IPS DF 6.9 (cell line): ENCODE results near the gene RMRP.

Experiments
- DNase-seq: peaks from one replicate; pipeline ENCODE4 v3.0.0-alpha.2; 2013; ENCODE audit warnings: low read depth, low spot score
- H3K27ac ChIP-seq: one replicate; pipeline ENCODE4 v1.5.1; 2013; ENCODE audit warnings: low read length, control low read depth
- H3K27me3 ChIP-seq: 2 replicates; pipeline ENCODE4 v1.6.1; 2013; ENCODE audit warnings: mild to moderate bottlenecking, low read length; ENCODE audit not compliant: control insufficient read depth, insufficient read depth
- H3K36me3 ChIP-seq: 2 replicates; pipeline ENCODE4 v1.6.1; 2013; ENCODE audit warnings: low read length; ENCODE audit not compliant: control insufficient read depth, insufficient read depth
- H3K4me1 ChIP-seq: 2 replicates; pipeline ENCODE4 v1.6.1; 2013; ENCODE audit warnings: low read length; ENCODE audit not compliant: control insufficient read depth, insufficient read depth
- H3K4me3 ChIP-seq: 2 replicates; pipeline ENCODE4 v1.5.1; 2013; ENCODE audit warnings: mild to moderate bottlenecking, low read length
- H3K9me3 ChIP-seq: 2 replicates; pipeline ENCODE4 v1.6.1; 2013; ENCODE audit warnings: low read length, inconsistent platforms; ENCODE audit not compliant: control insufficient read depth, insufficient read depth
- WGBS: extraction: QIAGEN DNeasy Blood & Tissue Kit; methylation state at CpG from one replicate; pipeline ENCODE4 v1.1.7; 2013; ENCODE audit warnings: mixed read lengths, missing lambda C conversion rate; ENCODE audit not compliant: insufficient read length, insufficient coverage; 5-methylcytosine and 5-hydroxymethylcytosine counted together

RMRP gene

DNA sequence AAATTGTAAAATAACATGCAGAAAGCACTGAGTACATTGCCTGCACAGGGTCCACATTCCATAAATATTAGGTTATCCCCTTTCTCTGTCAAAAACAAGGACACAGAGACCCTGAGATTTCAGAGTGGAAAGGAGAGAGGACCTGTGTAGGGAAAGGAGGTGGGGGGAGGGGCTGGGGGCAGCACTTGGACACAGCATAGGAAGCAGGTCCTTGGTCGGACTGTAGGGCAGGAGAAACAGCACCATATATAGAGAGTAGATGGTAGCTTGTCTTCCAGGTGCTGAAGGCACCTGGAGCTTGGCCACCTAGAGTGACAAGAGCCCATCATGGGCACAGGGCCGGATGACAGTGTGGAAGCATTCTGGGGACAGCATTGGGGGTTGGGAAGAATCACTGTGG is 29.5 kb upstream of the RMRP start:
- H3K36me3 ChIP-seq, result peaks cover 41% of the 10 kb centered on the region
- DNase-seq, result no peak
- no peaks in the 10 kb centered on the region for H3K27me3 ChIP-seq
- H3K4me3 ChIP-seq, result no peak overlapping the region
- no peaks in the 10 kb centered on the region for H3K9me3 ChIP-seq
- WGBS, result no CpG with 5 or more reads among the region's 2 CpGs
- H3K4me1 ChIP-seq, result peaks cover 2% of the 10 kb centered on the region; the same call in 1 of the 2 replicates
- no peak overlapping the region for H3K27ac ChIP-seq

DNA sequence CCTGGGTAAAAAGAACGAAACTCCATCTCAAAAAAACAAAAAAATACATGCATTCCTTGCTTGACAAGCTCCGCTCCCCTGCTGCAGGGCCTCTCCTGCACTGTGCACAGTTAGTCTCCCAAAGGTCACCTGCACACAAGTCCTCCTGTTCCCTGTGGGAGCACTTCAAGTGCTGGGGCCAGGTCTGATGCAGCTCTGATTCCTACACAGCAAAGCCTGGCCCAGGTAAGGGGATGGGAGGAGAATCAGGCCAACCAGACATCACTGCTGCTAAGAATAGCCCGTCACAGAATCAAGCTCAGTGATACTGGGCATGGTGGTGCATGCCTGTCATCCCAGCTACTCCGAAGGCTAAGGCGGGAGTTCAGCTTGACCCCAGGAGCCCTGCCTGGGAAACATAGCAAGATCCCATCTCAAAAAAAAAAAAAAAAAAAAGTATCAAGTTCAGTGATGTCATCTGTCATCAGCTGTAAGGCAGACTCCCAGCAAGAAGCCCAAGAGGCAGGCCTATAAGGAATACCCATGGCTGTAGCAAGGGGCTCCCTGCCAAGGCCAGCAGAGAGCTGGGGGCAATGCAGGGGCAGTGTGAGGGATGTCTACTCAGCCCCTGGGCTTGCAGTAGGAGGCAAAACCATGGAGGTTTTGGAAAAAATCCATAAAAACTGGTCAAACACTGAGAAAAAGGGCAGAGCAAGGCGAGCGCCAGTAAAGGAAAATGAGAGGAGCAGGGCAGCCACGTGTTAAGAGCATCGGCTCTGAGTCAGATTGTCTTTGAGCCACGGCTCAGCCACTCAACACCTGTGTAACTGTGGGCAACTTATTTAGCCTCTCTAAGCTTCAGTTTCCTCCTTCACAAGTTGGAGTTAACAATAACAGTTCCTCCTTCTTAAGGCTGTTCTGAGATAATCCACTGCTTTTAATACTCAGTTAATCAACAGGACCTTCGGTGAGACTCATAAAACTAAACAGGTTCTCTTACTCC is 28.7 kb upstream of the RMRP start:
- Histone ChIP-seq H3K4me1 (peaks cover 2% of the 10 kb centered on the region; the same call in 1 of the 2 replicates), H3K27me3 (no peaks in the 10 kb centered on the region), H3K9me3 (no peaks in the 10 kb centered on the region), H3K4me3 (no peak overlapping the region), H3K36me3 (peaks cover 43% of the 10 kb centered on the region), H3K27ac (no peak overlapping the region)
- no peak for DNase-seq
- no CpG with 5 or more reads among the region's 11 CpGs for WGBS

- no peaks in the 10 kb centered on the region for H3K27me3 ChIP-seq
- peaks cover 43% of the 10 kb centered on the region for H3K36me3 ChIP-seq
- H3K4me1 ChIP-seq, result peaks cover under 1% of the 10 kb centered on the region
- H3K27ac ChIP-seq, result no peak overlapping the region
- DNase-seq, result no peak
- H3K9me3 ChIP-seq, result no peaks in the 10 kb centered on the region
- WGBS, result no CpG with 5 or more reads among the region's 13 CpGs
- H3K4me3 ChIP-seq, result no peak overlapping the region
These were observed 27.7 kb upstream of the RMRP start for GRCh38 chr9:35685506-35685905.

DNA sequence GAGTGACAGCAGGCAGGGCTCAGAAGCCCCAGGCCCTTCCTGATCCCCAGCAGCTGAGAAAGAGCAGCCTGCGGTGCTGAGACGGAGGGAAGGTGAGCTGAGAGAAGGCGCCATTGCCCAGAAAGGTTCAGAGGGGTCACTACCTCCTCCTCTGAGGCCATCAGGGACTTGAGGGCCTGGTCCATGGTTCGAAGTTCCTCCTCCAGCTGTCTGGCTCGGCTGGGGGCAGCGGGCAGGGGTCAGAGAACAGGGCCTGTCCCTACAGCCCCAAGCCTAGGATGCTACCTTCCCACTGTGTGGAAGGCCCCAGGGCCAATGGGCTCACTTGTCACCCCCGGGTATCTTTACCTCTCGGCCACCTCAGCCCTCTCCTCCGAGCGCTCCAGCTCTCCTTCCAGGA is 27.1 kb upstream of the RMRP start:
- peaks cover 1% of the 10 kb centered on the region for H3K4me1 ChIP-seq

DNA sequence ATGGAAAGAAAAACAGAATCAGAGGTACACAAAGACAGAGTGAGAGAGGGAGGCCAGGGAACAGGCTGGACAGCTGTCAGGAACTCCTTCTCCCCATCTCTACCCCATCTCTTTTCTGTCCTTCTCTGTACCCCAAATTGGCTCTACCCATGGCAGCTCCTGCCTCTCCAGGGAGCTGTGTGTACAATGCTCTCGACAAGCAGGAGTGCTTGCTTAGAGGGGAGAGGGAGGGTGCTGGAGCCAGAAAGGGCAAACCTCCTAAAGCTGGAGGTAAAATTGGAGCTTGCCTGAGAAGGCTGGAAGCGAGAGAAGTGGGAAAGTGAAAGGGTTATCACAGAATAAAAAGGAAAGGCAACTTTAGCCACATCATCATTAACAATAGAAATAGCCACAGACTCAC is 25.5 kb upstream of the RMRP start:
- Histone ChIP-seq H3K36me3 (peaks cover 43% of the 10 kb centered on the region), H3K27me3 (no peaks in the 10 kb centered on the region), H3K9me3 (no peaks in the 10 kb centered on the region), H3K27ac (no peak overlapping the region), H3K4me1 (peaks cover 1% of the 10 kb centered on the region), H3K4me3 (no peak overlapping the region)
- WGBS, result no CpG with 5 or more reads among the region's 2 CpGs
- DNase-seq, result no peak

More for the DNA sequence above, 27.1 kb upstream of the RMRP start:
- Histone ChIP-seq H3K27me3 (no peaks in the 10 kb centered on the region), H3K4me3 (no peak overlapping the region), H3K9me3 (no peaks in the 10 kb centered on the region), H3K36me3 (peaks cover 43% of the 10 kb centered on the region), H3K27ac (no peak overlapping the region)
- DNase-seq, result no peak
- no CpG with 5 or more reads among the region's 10 CpGs for WGBS

GRCh38 chr9:35682520-35683315 is 24.9 kb upstream of the RMRP start:
- no peak overlapping the region for H3K4me3 ChIP-seq
- H3K4me1 ChIP-seq, result peaks cover 1% of the 10 kb centered on the region; the same call in 1 of the 2 replicates
- H3K36me3 ChIP-seq, result peaks cover 41% of the 10 kb centered on the region
- H3K27ac ChIP-seq, result no peak overlapping the region
- no peaks in the 10 kb centered on the region for H3K27me3 ChIP-seq
- WGBS, result no CpG with 5 or more reads among the region's 10 CpGs
- no peaks in the 10 kb centered on the region for H3K9me3 ChIP-seq
- DNase-seq, result no peak

DNA sequence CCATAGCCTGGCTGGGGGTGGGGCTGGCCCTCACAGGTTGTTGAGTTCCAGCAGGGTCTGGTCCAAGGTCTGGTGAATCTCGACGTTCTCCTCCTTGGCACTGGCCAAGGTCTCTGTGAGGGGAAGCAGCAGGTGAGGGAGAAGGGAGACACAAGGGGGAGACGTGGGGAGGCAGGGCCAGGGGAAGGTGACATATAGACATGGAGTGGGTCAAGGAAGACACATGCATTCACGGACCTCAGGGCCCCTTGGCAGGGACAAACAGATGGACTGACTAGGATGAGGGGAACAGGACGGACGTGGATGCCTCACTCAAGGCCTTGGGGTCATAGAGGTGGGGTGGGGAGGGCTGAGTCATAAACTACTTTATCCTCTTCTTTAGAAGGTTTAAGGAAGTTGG is 24.2 kb upstream of the RMRP start:
- Histone ChIP-seq H3K4me1 (peaks cover 1% of the 10 kb centered on the region; the same call in 1 of the 2 replicates), H3K36me3 (peaks cover 40% of the 10 kb centered on the region), H3K27ac (no peak overlapping the region), H3K9me3 (no peaks in the 10 kb centered on the region), H3K27me3 (no peaks in the 10 kb centered on the region), H3K4me3 (no peak overlapping the region)
- WGBS, result no CpG with 5 or more reads among the region's 6 CpGs
- DNase-seq, result no peak

DNA sequence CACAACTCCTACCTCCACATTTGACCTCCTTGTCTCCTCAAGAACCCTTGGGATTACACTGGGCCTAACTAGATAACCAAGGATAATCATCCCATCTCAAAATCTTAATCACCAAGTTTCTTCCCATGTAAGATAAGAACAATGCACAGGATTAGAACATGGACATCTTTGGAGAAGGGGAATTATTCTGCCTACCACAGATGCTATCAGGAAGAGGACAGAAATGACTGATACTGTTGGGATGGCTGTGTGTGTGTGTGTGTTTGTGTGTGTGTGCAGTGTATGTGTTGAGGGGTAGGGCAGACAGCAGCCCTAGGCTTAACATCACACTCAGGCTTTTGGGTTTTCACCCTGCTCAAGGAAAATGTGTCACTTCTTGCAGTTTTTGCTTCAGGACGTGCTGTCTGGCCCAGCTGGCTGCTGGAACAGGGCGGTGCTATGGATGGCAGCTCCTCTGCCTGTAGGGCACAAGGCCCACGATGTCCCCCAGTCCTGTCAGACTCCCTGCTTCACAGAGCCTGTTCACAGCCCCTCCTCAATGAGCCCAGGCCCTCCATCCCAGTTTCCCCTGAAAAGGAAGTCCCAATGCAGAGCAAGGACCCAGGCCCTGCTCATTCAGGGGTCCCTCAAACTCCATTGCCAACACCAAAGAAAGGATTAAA is 23.7 kb upstream of the RMRP start:
- DNase-seq, result no peak
- Histone ChIP-seq H3K4me1 (peaks cover 1% of the 10 kb centered on the region; the same call in 1 of the 2 replicates), H3K27me3 (no peaks in the 10 kb centered on the region), H3K27ac (no peak overlapping the region), H3K9me3 (no peaks in the 10 kb centered on the region), H3K36me3 (peaks cover 38% of the 10 kb centered on the region), H3K4me3 (no peak overlapping the region)
- WGBS, result no CpG with 5 or more reads among the region's 3 CpGs

DNA sequence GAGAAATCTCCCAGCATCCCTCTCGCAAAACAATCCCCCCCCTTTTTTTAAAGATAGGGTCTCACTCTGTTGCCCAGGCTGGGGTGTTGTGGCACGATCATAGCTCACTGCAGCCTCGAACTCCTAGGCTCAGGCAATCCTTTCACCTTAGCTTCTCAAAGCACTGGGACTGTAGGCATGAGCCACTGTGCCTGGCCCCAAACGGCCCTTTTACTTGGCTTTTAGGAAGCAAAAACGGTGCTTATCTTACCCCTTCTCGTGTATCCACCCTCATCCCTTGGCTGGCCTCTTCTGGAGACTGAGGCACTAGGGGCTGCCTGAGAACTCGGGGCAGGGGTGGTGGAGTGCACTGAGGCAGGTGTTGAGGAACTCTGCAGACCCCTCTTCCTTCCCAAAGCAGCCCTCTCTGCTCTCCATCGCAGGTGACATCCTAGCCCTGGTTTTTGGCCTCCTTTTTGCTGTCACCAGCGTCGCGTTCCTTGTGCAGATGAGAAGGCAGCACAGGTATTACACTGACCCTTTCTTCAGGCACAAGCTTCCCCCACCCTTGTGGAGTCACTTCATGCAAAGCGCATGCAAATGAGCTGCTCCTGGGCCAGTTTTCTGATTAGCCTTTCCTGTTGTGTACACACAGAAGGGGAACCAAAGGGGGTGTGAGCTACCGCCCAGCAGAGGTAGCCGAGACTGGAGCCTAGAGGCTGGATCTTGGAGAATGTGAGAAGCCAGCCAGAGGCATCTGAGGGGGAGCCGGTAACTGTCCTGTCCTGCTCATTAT is 22.7 kb upstream of the RMRP start:
- no peak for DNase-seq
- H3K27me3 ChIP-seq, result no peaks in the 10 kb centered on the region
- peaks cover 32% of the 10 kb centered on the region for H3K36me3 ChIP-seq
- H3K9me3 ChIP-seq, result no peaks in the 10 kb centered on the region
- no peak overlapping the region for H3K4me3 ChIP-seq
- H3K4me1 ChIP-seq, result peaks cover 1% of the 10 kb centered on the region; the same call in 1 of the 2 replicates
- no CpG with 5 or more reads among the region's 15 CpGs for WGBS
- H3K27ac ChIP-seq, result no peak overlapping the region
